Fibroblast of pulmonary artery (primary cell): ENCODE data around the gene ZNF502.

Experiments used
- DNase-seq: peaks from one replicate; pipeline ENCODE4 v3.0.0-alpha.2; 2010; ENCODE audit warnings: low read depth
- H3K4me3 ChIP-seq: replicated peaks from 2 replicates; pipeline ENCODE4 v1.5.1; 2011; ENCODE audit warnings: low read depth, mild to moderate bottlenecking, control low read depth, low read length, moderate library complexity
- TF ChIP-seq, protein P1 (sequence below): IDR thresholded peaks from 2 replicates; pipeline ENCODE4 v1.5.1; 2011; ENCODE audit warnings: mild to moderate bottlenecking, control low read depth, low read length, inconsistent platforms; ENCODE audit errors: missing control alignments

Gene ZNF502

DNA sequence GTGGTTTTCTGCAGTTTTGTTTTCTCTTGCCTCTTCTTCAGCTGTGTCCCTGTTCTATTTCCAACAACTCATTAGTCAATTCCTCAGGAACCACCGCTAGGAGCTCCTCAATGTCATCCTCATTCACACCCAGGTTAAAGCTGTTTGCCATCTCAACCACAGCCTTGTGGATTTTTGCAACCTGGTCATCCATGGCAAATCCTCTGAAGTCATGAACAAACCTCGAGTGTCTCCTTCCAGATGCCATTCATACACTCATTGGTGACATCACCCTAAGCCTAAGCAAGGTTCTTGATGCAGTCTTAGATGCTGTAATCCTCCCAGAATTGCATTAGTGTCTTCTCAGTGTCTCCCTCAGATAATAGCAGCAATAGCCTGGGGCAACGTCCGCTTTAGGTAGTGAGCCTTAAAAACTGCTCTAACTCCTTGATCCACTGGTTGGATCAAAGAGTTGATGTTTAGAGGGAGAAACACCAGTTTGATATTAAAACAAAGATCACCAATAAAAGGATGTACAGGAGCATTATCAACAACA, 31.5 kb upstream of the ZNF502 start:
- DNase-seq, result no peak
- TF ChIP-seq, protein P1, sequence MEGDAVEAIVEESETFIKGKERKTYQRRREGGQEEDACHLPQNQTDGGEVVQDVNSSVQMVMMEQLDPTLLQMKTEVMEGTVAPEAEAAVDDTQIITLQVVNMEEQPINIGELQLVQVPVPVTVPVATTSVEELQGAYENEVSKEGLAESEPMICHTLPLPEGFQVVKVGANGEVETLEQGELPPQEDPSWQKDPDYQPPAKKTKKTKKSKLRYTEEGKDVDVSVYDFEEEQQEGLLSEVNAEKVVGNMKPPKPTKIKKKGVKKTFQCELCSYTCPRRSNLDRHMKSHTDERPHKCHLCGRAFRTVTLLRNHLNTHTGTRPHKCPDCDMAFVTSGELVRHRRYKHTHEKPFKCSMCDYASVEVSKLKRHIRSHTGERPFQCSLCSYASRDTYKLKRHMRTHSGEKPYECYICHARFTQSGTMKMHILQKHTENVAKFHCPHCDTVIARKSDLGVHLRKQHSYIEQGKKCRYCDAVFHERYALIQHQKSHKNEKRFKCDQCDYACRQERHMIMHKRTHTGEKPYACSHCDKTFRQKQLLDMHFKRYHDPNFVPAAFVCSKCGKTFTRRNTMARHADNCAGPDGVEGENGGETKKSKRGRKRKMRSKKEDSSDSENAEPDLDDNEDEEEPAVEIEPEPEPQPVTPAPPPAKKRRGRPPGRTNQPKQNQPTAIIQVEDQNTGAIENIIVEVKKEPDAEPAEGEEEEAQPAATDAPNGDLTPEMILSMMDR, result no peak
- H3K4me3 ChIP-seq, result no peak overlapping the region

DNA sequence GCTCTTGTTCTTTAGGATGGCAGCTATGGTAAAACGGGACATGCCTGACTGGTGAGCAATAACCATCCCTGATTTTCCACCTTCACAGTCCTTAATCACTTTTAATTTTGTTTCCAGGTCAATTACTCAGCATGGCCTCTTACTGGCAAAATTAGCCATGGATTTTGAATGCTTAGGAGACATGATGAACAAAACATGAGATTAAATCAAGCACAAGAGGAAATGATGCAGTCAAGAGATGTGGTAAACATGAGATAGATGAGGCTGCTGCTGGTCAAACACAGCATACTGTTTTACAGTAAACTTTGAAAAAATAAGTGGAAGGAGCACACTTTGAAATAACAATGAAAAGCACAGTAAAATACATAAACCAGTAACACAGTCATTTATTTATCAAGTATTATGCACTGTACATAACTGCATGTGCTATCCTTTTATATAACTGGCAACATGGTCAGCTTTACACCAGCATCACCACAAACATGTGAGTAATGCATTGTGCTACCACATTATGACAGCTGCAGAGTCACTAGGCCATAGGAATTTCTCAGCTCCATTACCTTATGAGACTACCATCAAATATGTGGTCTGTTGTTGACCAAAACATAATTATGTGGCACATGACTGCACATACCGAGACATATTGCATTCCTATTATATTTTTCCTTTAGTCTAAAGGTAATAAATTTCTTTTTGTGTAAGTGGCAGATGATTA, 30.1 kb upstream of the ZNF502 start:
- H3K4me3 ChIP-seq, result no peak overlapping the region
- DNase-seq, result peak; percentile 27
- TF ChIP-seq, protein P1, result no peak

DNA sequence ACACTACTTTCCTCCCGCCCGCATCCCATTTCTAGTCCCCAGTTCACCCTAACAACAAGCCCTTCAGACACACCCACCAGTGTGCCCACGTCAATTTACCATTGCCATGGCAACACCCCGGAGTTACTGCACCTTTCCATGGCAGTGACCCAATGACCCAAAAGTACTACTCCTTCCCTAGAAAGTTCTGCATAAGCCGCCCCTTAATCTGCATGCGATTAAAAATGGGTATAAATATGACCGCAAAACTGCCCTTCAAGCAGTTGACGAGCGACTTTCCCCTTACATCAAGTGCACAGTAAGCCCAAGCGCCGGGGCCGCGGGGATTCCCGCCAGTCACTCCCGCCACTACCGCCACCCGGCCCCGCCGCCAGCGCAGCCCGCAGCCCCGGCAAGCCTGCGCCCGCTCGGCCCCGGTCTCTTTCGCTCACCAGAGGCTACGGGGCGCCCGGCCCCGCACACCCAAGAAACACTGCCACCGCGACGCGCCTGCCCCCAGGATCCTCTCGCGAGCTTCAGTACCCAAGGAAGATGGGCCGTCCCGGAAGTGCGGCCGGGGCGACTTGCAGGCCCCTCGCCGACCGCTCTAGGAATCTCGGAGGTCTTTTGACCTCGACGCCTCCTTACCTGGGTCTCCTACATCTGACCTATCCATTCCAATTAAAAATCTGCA, 27.2 kb upstream of the ZNF502 start:
- H3K4me3 ChIP-seq, result peak overlapping the region; percentile 68
- TF ChIP-seq, protein P1, result no peak
- peak; percentile 89 for DNase-seq

DNA sequence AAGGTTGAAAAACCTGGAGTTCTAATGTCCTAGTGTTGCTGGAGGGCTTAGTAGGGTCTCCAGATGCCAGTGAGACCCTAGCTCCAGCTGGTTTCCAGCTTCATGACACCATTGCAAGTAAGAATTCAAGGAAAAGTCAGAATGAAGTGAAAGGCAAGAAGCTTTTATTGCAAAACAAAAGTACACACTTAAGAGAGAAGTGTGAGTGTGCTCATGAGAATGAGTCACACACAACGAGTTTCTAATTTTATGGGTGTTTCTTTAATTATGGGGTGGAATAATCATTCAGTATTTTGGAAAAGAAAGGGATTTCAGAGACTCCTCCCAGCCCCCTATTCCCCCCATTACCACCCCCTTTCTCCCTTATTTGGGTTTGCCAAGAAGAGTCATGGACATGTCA, 24.6 kb upstream of the ZNF502 start:
- TF ChIP-seq, protein P1, result no peak
- no peak overlapping the region for H3K4me3 ChIP-seq
- DNase-seq, result no peak

DNA sequence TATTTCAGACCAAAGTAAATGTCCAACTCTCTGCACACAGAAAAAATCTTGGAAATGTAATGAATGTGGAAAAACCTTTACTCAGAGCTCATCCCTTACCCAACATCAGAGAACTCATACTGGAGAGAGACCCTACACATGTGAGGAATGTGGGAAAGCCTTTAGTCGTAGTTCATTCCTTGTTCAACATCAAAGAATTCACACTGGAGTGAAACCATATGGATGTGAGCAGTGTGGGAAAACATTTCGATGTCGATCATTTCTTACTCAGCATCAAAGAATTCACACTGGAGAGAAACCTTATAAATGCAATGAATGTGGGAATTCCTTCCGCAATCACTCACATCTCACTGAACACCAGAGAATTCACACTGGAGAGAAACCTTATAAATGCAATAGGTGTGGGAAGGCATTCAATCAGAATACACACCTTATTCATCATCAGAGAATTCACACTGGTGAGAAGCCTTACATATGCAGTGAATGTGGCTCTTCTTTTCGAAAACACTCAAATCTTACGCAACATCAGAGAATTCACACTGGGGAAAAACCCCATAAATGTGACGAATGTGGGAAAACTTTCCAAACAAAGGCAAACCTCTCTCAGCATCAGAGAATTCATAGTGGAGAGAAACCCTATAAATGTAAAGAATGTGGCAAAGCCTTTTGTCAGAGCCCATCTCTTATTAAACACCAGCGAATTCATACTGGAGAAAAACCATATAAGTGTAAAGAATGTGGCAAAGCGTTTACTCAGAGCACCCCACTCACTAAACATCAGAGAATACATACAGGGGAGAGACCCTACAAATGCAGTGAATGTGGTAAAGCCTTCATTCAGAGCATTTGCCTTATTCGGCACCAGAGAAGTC, 9.0 kb downstream of the ZNF502 start:
- TF ChIP-seq, protein P1, result no peak
- DNase-seq, result peak; percentile 20
- H3K4me3 ChIP-seq, result no peak overlapping the region

DNA sequence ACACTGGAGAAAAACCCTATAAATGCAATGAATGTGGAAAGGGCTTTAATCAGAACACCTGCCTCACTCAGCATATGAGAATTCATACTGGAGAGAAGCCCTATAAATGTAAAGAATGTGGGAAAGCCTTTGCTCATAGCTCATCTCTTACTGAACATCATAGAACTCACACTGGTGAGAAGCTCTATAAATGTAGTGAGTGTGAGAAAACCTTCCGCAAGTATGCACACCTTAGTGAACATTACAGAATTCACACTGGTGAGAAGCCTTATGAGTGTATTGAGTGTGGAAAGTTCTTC, 9.6 kb downstream of the ZNF502 start:
- DNase-seq, result no peak
- TF ChIP-seq, protein P1, result no peak
- H3K4me3 ChIP-seq, result no peak overlapping the region
